ENCODE data around the gene MRPL34.
A peak's percentile ranks its signal among the peaks of the same experiment; 100 is the strongest.

Gene MRPL34

DNA sequence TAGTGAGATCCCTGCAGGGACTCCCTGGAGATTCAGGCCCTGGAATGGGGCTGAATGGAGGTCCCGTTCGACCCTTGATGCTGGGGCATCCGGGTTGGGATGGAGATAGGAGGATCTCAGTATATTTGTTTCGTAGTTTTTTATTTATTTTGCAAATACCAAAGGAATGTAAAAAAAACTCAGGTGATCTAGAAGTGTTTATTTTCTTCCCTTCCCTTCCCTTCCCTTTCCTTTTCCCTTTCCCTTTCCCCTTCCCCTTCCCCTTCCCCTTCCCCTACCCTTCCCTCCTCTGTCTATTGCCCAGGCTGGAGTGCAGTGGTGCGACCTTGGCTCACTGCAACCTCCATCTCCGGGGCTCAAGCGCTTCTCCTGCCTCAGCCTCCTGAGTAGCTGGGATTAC is 36.2 kb downstream of the MRPL34 start:
- TF ChIP-seq, protein P1, sequence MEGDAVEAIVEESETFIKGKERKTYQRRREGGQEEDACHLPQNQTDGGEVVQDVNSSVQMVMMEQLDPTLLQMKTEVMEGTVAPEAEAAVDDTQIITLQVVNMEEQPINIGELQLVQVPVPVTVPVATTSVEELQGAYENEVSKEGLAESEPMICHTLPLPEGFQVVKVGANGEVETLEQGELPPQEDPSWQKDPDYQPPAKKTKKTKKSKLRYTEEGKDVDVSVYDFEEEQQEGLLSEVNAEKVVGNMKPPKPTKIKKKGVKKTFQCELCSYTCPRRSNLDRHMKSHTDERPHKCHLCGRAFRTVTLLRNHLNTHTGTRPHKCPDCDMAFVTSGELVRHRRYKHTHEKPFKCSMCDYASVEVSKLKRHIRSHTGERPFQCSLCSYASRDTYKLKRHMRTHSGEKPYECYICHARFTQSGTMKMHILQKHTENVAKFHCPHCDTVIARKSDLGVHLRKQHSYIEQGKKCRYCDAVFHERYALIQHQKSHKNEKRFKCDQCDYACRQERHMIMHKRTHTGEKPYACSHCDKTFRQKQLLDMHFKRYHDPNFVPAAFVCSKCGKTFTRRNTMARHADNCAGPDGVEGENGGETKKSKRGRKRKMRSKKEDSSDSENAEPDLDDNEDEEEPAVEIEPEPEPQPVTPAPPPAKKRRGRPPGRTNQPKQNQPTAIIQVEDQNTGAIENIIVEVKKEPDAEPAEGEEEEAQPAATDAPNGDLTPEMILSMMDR (IDR thresholded peaks at IDR 0.05): no peak

DNA sequence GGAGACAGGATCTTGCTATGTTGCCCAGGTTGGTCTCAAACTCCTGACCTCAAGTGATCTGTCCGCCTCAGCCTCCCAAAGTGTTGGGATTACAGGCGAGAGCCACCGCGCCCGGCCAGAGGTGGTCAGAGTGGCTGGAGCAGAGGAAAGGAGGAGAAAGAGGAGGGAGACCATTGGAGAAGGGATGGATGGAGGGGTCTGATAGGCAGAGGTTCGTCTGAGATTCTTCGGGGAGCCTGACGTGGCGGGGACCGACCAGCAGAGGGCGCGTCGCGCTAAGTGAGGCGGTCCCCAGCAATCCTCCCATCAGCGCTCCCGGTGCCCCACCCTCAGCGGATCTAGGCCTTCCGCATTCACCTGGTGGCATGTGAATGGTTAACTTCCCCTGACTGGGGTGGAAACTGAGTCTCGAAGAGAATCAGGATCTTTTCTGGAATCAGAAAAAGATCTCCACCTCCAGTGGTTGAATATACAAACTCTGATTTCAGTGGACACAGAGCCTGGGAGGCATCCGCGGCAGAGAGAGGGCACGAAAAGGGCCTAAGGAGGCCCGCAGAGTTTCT is 40.5 kb downstream of the MRPL34 start:
- TF ChIP-seq, protein P1 (IDR thresholded peaks at IDR 0.05): peak; percentile 93

DNA sequence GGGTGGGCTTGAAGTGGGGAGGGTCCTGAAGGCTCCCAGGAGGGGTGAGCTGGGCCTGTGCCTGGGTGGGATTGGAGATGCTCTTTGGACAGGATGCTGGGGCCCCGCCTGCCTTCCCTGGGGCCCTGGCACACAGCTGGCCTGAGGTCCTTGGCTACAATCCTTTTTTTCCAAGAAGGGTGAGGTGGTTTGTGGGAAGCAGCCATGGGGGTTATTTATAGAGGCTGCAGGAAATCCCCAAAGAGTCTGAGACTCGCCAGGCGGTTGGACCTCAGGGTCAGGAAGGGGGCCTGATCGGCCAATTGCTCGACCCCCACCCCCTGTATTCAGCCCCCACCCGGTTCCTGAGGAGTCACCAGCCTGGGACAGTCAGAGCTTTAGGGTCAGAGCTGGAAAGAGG is 41.7 kb downstream of the MRPL34 start:
- TF ChIP-seq, protein P1 (IDR thresholded peaks at IDR 0.05): no peak

DNA sequence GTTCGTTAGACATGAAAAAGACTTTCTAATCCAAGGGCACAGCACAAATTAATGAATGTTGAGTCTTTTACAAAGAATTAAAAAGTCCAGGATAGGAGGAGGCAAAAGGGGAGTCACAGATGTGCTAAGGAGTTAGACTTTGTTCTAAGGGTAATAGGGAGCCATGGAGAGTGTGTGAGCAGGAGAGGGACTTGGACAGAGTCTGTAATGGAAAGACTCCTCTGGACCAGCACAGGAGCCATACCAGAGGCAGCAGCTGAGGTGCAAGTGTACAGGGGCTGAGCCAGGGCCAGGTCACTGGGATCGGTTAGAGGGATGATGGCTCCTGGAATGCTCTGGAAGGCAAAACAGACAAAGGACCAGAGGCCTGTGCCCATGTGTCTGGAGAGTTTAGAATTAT is 42.2 kb downstream of the MRPL34 start:
- TF ChIP-seq, protein P1 (IDR thresholded peaks at IDR 0.05): no peak

DNA sequence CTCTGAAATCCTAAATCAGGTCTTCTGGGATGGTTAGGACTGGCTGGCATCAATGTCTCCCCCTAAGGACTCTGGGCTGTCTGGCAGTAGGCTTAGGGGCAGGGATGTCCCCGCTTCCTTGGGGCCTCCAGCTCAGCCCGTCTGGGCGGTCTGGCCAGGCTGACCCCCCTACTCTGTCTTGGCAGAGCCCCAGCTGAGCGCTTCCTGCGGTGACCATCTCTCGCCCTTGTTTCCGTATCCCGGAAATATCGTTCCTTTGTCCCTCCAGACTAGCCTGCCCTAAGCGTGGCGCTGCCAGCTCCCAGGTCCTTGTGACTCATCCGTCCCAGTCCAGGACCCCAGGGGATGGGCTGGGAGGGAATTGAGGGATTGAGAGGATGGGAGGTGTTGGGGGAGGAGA is 43.0 kb downstream of the MRPL34 start:
- TF ChIP-seq, protein P1 (IDR thresholded peaks at IDR 0.05): no peak

DNA sequence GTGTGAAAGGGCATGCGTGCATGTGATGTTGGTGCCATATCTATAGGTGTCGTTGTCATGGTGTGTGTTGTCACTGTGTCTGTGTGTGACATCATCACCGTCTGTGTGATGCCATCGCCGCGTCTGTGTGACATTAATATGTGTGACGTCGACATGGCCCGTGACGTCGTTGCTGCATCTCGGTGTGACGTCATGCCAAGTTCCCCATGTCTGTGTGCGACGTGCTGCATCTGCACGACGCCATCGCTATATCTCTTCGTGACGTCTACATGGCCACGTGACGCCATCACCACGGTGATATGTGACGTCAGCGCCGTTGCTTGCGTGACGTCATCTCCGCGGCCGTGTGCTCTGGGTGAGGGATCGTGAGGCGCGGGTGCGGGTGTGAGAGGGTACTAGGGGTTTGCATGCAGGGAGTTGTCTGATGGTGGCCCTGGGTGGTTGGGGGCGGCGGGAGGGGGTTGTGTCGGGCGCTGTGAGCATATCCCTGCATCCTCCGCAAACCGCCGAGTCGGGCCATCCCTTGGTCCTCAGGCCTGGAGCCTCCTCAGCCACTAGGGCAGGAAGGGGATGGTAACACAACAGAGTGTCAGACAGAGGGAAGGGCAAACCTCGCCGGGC is 46.3 kb downstream of the MRPL34 start:
- TF ChIP-seq, protein P1 (IDR thresholded peaks at IDR 0.05): no peak

DNA sequence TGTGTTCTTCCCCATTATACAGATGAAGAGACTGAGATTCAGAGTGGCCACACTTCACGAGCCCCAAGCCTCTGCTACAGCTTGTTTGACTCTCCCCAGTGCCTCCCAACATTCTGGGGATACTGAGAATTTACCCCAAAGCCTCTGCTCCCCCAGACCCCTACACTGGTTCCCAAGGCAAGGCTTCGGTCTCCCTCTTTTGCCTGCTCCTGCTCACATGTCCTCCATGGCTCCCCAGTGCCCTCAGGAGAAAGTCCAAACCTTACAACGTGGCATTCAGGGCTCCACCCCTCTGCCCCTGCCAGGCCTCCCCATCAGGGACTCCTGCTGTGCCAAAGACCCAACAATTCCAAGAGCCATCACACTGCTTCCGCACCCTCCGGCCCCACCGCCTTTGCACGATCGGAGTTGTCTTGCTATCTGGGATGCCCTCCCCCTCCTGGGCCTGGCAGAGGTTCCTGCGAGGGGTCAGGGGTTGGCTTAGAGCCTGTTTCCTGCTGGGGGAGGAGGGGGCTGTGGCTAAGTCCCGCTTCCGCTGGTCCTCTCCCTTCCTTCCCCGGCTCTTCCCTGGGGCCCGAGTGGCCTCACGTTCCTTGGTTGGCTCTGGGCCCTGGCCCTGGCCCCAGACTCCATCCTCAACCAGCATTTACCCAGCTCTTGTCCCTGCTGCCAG is 47.1 kb downstream of the MRPL34 start:
- TF ChIP-seq, protein P1 (IDR thresholded peaks at IDR 0.05): no peak

Measured in LNCAP (cell line).